Stimulated activated CD8-positive, alpha-beta memory T cell treated with anti-CD3 and anti-CD28 coated beads, Interleukin-7, amount 100 ng/mL, for 48 hours (primary cell): ENCODE measurements around the gene CACNA1A.
"Not testable (repeated sequence)": the region's sequence is repeated elsewhere in the genome, so short reads cannot be mapped to it uniquely, and the experiment has no call there.

Experiments
- DNase-seq, 2 donors: peaks; one replicate each; pipeline ENCODE4 v3.0.0-alpha.2; 2020; ENCODE audit warnings: low read depth in 1 of 2; ENCODE audit errors: extremely low read depth in 1 of 2

The CACNA1A gene

DNA sequence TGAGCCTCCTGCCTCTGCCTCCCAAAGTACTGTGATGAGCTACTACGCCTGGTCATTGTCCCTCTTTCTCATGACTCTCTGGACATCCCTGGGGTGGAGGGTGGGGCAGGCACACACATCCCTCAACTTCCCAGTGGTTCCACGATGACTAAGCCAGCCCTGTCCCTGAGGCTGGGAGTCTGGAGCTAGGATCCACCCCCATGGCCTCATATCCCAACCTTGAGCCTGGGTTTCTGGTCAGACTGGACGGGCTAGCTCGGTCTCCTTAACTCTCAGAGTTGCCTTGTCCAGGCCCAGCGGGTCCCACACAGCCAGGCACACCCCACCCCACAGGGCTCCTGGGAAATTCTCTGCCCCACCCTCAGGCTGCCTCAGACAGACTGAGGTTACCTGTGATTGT lies 336.5 kb downstream of the CACNA1A start:
- no peak for DNase-seq

DNA sequence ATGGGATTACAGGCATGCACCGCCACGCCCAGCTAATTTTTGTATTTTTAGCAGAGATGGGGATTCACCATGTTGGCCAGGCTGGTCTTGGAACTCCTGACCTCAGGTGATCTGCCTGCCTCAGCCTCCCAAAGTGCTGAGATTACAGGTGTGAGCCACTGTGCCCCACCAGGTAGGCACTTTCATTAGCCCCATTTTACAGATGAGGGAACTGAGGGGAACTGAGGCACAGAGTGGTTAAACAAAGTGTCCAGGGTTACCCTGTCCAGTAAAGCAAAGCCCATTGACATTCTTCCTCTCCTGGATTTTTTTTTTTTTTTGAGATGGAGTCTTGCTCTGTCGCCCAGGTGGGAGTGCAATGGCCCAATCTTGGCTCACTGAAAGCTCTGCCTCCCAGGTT lies 340.1 kb downstream of the CACNA1A start:
- DNase-seq, result not testable (repeated sequence)

DNA sequence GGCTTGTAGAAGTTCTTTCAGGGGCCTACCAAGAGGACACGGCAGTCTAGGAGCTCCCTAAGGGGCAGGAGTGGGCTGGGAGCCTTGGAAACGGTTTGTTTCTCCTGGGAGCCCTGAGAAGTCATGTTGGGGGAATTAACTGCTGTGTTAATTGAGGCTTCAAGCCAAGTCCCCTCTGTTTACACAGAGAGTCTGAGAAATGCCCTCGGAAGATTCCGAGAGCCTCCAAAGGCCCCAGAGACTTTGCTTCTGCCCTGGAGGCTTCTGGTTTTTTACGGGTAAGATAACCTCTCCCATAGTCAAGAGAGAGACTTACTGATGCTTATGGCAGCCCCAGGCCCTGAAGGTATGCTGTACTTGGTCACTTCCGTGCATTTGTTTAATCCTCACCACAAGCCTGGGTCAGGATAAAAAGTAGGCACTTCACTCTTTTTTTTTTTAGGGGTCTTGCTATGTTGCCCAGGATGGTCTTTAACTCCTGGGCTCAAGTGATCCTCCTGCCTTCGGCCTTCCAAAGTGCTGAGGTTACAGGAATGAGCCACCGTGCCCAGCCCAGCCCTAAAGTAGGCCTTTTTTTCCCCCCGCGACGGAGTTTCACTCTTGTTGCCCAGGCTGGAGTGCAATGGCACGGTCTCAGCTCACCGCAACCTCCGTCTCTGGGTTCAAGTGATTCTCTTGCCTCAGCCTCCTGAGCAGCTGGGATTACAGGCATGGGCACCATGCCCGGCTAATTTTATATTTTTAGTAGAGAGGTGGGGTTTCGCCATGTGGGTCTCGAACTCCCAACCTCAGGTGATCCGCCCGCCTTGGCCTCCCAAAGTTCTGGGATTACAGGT lies 340.9 kb downstream of the CACNA1A start:
- DNase-seq, result no peak

DNA sequence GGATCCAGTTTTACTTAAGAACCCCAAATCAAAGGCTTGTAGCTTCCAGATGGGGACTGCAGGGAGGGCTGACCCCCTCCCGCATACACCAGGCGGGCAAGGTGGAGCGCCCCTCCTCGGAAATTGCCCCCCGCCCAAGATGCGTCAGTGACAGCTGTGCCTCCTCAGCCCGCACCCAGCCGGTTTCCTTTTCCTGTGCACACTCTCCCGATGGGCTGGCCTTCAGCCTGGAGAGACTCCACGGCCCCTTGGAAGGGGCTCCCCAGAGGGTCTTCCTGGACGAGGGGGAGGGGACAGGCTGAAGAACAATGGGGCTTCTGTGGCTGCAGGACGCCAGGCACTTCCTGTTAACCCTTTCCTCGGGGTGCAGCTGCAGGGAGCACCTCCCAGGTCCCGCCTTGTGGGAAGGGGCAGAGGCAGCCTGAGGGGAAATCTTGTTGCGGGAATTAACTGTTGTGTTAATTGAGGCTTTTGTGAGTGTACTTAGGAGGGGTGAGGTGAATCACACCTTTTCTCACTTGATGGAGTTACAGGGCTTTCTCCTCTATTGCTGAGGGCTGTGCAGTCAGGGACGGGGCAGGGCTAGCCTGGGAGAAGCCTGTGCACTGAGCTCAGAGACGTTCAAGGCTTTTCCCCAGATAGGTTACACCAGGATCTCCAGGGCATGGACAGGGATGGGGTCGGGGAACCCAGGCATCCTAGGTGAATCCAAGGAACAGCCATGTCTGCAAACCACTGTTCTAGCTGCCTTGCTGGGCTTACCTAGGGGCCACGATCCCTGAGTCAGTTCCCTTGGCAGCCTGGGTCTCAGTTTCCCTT lies 341.7 kb downstream of the CACNA1A start:
- DNase-seq, result no peak

DNA sequence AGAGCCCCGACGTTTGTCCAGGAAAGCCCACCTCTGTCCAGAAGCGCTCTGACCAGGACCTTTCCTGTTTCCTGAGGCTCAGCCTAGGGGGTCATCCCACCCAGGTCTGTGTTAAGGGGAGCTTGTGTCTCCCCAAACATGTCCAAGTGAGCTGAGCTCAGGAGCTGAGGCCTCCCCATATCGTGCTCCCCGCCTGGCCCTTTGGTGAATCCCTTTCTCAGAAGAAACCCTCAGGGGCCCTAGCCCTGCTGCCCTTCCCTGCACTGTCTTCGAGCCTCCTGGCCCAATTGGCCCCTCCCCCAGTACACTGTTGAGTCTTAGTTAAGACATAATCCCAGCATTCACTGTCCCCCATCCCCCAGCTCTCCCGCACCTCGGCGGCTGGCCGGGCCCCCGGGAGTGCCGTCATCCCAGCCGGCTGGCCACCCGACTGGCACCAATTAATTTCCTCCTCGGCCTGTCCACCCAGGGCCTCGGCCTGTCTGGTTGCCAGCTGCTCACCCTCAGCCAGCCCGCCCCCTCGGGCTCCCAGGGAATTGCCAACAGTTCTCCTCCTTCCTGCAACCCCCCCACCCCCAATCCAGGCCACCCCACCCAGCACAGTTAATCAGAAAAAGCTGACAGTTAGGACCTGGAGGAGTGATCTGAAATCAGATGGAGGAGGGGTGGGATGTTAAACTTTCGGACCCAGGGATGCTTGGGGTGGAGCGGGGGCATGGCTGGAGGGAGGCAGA lies 342.5 kb downstream of the CACNA1A start:
- DNase-seq, result no peak

DNA sequence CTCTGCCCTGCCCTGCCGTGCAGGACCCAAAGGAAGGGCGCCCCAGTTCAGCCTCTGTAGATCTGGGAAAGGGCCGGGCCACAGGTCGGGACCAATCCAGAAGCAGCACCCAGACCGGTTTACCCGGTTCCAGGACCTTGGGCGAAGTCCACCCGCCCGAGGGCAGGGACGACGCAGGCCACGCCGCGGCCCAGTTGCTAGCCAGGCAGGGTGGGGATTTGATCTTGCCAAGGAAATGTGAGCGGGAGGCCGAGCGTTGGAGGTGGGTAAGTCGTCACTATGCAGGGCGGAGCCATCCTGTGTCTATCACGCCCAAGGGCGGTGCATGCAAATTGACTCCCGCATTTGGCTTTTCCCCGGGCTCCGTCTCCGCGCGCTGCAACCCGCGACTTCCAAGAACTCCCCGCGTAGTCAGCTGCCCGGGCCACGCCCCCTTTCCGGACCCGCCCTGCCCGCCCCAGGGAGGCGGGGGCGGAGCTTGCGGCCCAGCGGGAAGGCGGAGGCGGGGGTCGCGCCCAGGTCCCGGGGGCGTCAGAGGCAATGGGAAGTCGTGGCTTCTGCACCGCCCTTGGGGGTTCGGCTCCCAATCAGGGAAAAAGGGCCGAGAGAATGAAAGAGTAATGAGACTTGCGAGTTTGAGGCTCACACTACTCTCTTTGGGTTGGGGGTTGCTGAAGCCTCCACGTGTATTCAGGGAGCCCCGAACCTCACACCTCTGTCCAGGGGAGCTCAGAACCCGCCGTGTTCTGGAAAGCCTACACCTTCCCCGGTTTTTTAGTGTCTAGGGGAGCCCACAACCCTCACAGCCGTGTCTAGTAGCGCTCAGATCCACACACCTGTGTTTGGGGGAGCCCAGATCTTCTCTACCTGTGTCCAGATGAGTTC lies 343.3 kb downstream of the CACNA1A start:
- DNase-seq, result peak; percentile 85 to 93

DNA sequence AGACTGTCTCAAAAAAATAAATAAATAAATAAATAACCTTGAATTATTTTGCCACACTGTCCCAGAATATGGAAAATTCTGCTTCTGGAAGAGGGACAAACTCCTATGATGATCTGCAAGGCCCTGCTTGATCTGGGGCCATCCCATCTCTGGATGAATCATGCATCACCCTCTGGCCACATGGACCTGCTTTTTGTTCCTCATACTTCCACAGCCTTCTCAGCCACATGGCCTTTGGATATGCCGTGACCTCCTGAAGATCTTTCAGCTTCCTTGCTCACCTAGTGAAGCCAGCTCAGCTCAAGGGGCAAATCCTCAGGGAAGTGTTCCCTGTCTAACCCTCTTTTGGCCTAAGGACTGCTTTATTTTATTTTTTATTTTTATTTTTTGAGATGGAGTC lies 345.7 kb downstream of the CACNA1A start:
- DNase-seq, result no peak

DNA sequence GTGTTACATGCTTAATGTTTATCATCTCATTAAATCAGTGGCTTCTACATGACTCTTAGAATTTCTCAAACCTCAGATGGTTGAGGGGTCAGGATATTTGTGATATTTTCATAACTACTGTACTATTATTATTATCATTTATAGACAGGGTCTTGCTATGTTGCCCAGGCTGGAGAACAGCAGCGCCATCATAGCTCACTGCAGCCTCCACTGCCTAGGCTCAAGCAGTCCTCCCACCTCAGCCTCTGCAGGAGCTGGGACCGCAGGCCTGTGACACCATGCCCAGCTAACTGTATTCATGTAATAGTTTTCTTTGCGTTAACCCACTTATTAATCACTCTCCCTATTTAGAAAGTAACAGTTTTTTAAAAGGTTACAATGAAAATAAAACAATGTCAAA lies 346.6 kb downstream of the CACNA1A start:
- DNase-seq, result no peak
